DMS 273 (cell line): Measurements from ENCODE around the gene ARL14.

Source experiments
- DNase-seq: peaks from one replicate; lab custom pipeline; 2025; ENCODE audit not compliant: unreplicated experiment; lab: John Stamatoyannopoulos, UW

ARL14 gene

DNA sequence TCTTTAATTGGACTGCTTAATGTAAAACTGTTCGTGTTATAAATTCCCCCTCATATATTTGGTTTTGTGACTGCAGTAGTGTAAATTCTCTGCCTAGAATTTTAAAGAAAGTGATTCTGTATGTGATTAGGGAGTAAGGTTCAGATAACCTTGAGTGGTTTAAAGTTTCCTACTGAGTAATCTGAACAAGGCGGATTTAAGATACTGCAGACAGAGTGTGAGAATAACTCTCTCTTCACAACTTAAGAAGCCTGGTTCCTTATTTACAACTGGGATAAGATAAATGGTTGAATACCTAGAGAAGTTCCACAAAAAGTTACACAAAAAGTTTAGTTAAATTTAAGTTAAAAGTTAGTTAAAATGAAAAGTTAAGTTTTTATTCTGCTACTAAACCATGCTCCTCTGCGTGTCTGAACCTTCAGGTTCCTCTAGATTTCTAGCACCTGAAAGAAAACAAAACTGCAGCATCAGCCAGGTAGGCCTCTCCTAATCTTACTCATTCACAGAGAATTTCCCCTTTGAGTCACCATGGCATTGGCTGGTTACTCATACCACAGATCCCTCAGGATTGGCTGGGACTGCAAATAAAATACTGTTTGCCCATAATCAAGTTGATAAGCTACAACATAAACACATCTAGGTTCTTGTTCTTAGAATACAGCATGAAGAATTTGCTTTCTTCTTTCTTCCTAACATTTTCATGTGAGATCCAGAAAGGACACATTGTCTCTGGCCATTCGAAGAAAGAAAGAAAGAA, at the start of gene ARL14:
TSS of gene ARL14 (plus strand) at position 614 of the 757 bp plus-strand sequence. CDS start 187 bp downstream, outside the sequence.
- DNase-seq: no peak

DNA sequence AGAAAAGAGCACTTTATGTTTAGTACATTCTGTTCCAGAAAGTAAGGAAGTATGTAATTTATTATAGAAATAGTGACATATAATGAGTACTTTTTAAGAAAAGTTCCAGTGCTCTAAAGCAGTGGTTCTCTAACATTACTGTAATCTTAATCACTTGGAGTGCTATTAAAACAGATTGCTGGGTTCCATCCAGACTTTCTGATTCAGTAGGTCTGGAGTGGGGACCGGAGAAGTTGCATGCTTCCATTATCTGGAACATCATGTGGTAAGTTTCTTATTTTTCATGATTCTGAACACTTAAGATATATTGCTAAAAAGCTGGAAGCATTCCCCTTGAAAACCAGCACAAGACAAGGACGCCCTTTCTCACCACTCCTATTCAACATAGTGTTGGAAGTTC, 47.5 kb upstream of the ARL14 start:
- no peak for DNase-seq

DNA sequence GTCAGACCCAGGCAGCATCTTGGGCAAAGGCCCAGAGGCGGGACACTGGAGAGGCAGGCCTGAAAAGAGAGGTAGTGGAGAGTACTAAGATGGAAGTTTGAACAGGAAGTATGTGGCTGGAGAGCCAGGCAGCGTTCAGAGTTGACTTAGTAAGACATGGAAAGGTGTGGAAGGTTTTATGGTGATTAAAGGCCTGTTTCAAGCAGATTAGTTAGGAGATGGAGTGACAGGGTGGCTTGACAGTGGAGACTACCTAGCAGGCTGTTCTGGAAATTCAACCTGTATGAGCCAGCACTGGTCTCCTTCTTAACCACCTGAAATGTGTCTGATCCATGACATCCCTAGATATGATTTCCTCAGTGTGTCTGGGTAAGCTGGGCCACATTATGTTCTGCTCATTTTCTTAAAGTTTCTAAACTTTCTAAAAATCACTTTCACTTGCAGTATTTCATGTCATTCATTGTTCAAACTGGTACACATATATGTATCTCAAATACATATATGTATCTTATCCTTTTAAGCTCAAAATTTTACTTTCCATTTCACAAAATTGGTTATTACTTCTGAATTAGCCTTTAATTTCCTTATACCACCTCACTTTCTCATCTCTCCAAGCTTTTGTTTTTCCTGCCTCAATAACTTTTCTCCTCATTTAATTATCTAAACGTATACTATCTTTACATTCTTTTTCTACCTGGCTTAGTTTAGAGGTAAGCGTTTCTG, 43.4 kb upstream of the ARL14 start:
- DNase-seq: no peak

DNA sequence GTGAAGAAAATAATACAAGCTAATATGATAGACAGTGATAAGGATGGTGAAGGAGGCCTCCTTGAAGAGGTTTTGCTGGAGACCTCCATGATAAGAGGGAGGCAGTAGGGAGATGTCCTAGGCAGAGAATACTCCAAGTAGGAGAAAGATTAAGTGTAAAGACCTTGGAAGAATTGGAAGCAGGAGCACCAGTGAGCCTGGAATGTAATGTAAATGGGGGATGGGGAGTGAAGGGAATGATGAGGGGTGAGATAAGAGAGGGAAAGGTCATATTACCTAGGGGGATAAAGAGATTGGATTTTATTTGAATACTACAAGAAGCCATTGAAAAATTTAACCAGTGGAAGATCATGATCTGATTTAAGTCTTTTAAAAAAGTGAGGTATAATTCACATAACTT, 41.7 kb upstream of the ARL14 start:
- no peak for DNase-seq

DNA sequence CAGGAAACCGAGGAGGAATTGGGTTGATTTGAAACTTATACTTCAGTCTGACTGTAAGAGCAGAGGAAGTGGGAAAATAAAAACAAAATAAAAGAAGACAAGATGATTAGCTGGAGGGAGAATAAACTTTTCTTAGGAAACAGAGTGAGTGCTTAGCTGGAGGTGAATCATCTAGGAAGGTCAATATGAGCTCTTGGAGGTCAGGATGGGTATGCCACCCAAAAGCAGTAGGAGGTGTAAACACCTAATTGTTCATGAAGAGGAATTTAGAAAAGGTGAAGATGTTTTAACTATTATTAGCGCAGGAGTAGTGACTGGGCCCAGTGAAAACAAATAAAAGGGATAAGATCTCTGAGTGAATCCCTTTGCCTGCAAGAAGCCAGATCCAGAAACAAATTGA, 39.9 kb upstream of the ARL14 start:
- DNase-seq: no peak

DNA sequence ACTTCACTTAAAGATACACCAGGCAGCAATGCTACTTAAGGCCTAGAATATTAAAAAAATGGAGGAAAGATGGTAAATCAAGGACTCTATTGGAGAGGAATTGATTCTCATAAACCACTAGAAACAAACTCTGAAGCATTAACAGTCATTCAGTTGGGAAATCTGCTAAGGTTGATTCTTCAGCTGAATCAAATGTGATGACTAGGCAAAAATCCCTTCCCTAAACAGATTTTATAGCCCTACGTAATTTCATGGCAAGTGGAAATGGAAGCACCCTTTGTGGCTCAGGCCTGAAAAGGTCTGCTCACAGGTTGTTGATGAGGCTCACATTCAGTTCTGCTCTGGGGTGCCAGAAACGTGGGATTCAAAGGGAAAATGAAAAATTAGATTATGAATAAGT, 38.8 kb upstream of the ARL14 start:
- DNase-seq: no peak

DNA sequence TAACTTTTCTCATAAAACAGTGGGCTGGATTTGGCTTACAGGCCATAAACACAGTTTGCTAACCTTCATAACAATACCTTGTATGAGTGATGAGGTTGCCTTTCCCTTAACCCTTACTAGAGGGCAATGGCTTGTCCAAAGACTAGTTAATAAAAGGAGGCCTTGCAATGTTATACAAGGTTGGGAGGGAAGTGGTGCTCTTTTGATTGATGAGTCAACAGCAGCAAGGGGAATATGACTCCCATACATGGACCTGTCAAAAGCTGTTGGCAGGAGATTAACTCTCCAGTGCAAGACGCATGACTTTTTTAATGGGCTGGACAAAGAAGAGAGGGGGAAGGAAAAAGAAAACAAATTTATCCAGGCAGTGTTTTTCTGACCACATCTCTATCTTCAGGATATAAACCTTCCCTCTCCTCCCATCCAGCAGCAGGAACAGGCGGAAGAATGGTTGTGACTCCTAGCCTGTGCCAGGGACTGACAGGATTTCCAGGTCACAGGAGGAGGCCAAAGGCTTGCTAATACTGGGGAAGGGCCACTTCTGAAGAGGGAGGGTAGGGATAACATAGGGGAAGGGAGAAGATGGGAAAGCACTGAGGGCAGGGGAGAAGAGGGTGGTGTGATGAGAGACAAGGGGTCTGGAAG, 35.2 kb upstream of the ARL14 start:
- no peak for DNase-seq

DNA sequence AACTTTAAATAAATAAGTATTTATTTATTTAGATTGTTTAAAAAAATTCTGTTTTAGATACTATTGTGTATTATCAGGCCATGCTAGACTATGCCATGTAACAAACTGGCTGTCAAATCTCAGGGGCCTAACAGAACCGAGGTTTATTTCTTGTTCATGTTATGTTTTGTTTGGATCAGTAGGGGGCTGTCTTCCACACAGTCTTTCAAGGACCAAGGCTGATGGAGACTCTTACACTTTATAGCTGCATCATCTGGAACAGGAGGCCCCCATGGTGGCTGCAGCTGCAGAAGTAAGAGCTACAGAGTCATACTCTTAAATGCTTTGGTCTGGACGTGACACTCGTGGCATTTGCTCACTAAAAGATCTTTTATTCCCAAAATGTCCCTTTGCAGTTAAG, 33.0 kb upstream of the ARL14 start:
- peak; percentile 63 for DNase-seq

DNA sequence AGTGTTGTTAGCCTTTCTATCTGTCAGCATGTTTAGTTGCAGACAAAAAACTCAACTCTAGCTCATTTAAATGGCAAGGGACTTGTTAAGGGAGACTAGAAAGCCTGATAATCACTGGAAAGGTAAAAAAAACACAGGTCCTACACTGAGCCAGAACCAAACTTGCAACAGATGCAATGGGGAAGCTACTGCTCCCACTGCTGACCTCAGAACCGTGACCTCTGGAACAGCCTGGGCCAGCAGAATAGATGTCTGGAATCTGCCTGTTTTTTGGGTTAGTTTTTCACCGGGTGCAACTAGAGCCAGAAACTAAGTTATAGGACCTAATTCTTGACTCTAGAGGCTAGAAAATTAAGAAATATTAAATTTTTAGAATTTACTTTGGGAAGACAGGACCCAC, 32.5 kb upstream of the ARL14 start:
- no peak for DNase-seq

DNA sequence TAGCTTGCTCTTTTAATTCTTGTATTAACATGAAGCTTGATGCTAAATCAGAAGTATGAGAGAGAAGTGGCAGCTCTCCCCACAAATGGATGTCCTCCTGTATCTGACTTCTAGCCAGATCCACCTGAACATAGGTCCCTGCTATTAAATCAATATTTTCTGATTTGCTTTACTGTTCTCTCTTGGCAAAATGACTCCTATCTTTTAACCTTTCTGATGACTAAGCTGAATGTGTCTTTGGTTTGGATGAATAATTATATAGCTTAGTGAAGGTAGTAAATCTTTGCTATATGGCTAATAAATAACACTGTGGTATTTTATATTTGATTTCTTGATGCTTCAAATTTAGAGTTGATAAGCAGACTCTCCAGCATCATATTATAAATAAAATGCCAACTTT, 28.3 kb upstream of the ARL14 start:
- no peak for DNase-seq

DNA sequence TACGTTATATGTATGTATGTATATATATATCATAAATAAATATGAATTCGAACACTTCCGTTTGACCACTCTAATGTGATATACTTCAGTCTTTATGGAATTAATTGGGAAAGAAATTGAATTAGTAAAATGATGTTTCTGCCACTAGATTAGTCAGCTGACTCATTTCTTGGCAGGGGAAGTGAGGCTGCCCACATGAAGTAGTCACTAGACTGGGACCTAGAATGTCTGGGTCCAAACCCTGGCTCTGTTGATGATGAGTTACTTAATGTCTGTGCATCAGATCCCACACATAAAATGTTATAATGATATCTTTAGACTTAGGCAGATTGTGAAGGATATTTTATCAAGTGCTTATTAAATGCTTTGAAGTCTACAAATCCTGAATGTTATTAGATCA, 27.4 kb upstream of the ARL14 start:
- DNase-seq: no peak

DNA sequence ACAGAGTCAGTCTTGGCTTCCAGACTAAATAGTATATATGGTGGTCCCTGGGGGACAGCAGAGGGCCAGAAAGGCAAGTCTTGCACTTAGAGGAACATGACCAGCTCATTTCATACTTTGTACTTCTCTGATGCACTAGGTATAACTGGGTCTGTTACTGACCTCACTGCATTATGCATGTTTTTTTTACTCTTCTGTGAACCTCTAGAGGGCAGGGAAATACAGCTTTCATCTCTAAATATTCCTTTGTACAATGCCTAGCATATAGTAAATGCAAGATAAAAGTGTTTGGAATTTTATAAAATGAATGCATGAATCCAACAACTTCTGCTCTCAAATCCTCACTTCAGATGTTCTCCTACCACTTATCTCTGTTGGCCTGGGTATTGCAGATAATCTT, 23.4 kb upstream of the ARL14 start:
- DNase-seq: no peak

DNA sequence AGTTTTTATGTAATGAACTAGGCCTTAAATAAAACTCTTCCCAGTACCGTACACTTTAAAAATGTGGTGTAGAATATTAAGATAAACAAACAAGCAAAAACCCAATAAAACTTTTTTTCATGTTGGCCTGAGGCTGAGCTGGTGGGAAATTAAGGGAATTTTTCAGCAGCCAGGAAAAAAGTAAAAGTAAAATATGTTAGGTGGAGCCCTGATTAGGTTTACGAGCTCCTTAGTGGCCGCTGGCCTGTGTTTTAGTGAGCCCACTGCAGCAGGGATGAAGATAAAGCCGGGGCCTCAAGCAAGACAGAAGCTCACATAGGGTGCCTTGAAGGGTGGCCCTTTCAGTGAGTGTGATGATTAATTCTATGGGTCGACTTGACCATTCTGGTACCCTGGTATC, 16.1 kb upstream of the ARL14 start:
- DNase-seq: no peak

DNA sequence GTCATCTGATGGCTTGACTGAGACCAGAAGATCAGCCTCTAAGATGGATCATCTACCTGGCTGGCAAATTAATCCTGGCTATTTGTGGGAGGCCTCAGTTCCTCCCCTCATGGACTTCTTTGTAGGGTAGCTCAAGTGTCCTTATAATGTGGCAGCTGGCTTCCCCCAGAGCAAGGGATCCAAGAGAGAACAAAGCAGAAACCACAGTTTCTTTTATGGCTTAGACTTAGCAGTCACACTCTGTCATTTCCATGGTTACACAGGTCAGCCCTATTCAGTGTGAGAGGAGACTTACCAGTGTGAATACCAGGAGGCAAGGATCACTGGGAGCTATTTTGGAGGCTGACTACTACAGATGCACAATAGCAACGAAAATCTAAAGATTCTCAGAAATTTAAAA, 15.3 kb upstream of the ARL14 start:
- DNase-seq: peak; percentile 19

DNA sequence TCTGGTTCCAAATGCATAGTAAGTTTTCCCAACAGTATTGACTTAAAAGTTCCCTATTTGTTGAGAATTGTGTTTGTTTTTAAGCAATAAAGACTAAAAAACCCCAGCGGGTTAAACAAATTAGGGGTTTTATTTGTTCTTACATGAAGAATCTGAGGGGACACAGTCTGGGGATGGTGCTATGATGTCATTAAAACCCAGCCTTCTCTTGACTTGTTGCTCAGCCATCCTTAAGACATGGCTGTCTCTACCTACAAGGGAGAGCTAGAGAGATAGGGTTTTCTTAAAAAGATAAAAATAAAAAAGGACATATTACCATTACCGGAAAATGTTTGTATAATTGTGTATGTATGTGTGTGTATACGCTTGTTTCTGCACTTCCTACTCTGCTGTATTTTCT, 11.7 kb upstream of the ARL14 start:
- no peak for DNase-seq

DNA sequence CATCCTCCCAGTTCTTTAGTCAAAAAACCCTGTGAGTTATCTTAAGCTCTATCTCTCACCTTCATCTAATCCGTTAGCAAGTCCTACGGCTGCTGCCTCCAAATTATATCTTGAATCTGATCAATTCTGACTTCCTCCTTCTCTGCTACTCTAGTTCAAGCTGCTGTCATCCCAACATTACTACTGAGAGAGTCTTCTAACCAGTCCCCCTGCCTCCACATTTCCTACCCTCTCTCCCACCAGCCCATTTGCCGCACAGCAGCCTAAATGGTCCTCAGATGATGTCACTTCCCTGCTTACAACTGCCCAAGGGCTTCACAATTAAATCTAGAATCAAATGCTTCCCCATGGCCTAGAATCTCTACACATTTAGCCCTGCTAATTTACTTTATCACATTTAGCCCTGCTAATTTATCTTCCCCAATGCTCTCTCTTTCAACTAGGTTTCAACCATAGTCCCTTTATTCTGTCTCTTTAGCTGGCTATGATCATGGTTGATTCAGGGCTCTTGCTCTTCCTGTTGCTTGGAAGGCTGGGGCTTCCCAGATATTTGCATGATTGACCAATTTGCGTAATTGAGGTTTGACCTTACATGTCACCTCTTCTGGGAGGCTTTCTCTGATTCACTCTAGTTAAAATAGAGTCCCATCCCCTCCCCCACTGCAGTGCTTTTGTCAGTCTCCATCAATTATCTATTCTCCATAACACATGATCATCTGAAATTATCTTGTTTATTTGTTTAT, 11.0 kb upstream of the ARL14 start:
- no peak for DNase-seq

DNA sequence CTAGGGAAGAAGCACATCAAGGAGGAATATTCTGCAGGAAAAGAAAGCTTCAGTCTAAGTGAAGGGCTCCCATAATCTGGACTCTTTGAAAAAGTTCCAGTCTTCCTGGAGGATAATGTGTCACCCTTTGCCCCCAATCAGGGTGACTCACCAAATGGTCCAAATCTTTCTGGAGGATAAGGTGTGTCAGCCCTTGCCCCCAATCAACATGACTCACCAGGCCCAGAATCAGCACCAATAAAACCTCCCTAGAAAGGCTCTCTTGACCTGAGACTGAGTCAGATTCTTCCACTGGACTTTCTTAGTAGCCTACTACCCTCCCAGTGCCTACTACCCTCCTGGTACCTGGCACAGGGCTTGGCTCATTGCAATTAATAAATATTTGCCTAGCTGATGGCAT, 9.5 kb upstream of the ARL14 start:
- no peak for DNase-seq

DNA sequence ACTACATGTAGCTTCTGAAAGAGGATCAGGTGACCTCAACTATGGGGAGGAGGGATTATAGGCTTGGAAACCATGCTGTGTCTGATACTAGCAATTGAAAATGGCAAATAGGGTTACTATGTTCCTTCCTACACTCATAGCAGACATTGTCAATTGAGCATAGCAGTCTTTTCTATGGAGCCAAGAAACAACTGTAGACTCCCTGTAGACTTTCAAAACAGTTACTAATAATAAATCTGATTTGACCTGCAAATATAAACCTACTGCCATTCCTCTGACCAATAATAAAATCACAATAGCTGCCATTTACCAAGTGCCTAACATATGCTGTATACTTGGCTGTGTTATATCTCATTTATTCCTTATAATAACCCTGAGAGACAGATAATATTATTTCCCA, 8.5 kb upstream of the ARL14 start:
- DNase-seq: no peak

DNA sequence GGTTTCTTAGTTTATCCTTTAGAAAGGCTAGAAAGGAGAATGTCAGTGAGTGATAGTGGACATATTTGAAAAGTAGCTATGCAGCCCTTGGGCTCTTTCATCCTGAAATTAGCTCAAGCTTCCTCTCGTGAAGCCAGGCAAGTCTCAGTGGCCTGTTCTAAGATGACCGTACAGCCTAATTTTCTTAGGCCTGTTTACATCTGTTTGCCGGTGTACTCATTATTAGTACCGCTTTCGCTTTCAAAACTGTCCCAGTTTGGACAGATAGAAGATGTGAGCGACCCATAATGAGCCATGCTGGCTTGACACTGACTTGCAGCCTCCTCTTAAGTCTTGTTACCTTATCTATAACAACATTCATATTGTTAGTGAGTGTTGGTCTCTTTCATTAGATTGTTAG, 5.7 kb upstream of the ARL14 start:
- DNase-seq: no peak

DNA sequence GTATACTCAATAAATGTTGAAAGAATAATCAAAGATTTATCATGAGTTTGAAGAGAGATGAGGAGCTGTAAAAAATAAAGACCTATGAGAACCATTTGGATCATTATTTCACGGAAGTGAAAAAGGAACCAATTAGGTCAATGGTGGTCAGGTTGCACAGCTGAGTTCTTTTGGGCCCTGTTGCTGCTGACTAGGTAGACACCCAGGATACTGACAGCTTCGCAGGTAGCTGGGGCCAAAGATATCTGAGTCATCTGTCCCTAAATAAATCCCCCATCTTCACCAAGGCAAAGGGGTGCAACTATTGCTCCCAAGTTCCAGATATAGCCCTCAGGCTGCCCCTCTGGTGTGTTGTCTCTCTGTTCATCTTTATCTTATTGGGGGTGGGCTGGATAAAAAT, 5.0 kb upstream of the ARL14 start:
- no peak for DNase-seq

DNA sequence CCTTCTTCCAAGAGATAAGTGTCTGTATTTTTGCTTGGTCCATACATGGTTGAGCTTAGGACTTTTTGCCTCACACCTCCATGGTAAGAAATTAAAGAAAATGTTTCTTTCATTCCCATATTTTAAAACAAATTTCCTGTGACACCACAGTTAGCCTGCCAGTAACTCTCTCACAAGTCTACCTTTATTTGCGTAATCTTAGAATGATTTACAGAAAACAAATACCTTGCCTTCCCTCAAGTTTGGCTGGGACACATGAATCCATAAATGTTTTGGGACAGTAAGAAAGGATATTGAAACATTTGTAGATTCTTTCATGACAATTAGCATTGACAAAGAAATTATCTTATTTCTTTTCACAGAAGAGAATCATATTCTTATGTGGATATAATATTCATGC, 3.8 kb upstream of the ARL14 start:
- DNase-seq: no peak
